Measurements from ENCODE around the gene RNF168. TPM values are rescaled to one million over a fixed set of nuclear protein-coding genes. Genes with fewer than 3 reads are reported as not detected.

Gene RNF168
- total and polyA plus RNA-seq, 2 donors (not counting 1 experiment from before 2014, with no cell fraction given) = 3.4 to 42.7 TPM

- H3K27ac Mint-ChIP-seq = no peak overlapping the region
- no peak overlapping the region for H3K27ac ChIP-seq (ENCODE audit: low read length in 2 of 2)
- H3K9me3 Mint-ChIP-seq (ENCODE audit: insufficient read depth) = no peaks in the 10 kb centered on the region
- peaks cover 100% of the 10 kb centered on the region for H3K79me2 ChIP-seq (ENCODE audit: control insufficient read depth, insufficient read depth, low read length)
- H3K4me1 Mint-ChIP-seq = peaks cover 61% of the 10 kb centered on the region
- H3K27me3 Mint-ChIP-seq = no peaks in the 10 kb centered on the region
- POLR2A ChIA-PET = no interaction called here
- no peak overlapping the region for H2AFZ ChIP-seq (ENCODE audit: insufficient read depth, low read depth, low read length, poor library complexity, severe bottlenecking)
- 97% methylated on average over 4 of the region's 6 CpGs for WGBS (ENCODE audit: insufficient coverage)
- H3K9me3 ChIP-seq (ENCODE audit: control extremely low read depth in 1 of 3, control insufficient read depth in 2 of 3, insufficient read depth in 1 of 3, low read length in 2 of 3) = no peaks in the 10 kb centered on the region
- no peak overlapping the region for H3K9ac ChIP-seq (ENCODE audit: low read length)
- no peak overlapping the region for H3K4me3 ChIP-seq (ENCODE audit: control extremely low read depth in 1 of 5, extremely low read depth in 1 of 5, insufficient read depth in 1 of 5, low read depth in 2 of 5, low read length in 4 of 5)
- ATAC-seq (ENCODE audit: low read depth) = no peak
- H3K27me3 ChIP-seq (replicated peaks in 1 of 4; ENCODE audit: control extremely low read depth in 1 of 4, control insufficient read depth in 3 of 4, insufficient read depth in 4 of 4, low read length in 3 of 4) = no peaks in the 10 kb centered on the region
- no peak overlapping the region for H3K4me3 Mint-ChIP-seq
- TF ChIP-seq EZH2 (IDR thresholded peaks at IDR 0.05; ENCODE audit: borderline replicate concordance, insufficient read depth, low read depth, low read length, poor library complexity, severe bottlenecking) (no peak), CTCF (IDR thresholded peaks at IDR 0.05) (no peak)
- CTCF ChIA-PET = no interaction called here
- peaks cover 0 to 5% of the 10 kb centered on the region in 2 experiments for H3K36me3 ChIP-seq (replicated peaks in 1 of 2; ENCODE audit: control extremely low read depth in 1 of 2, control insufficient read depth in 1 of 2, extremely low read depth in 1 of 2, insufficient read depth in 2 of 2, low read length in 1 of 2)
- DNase-seq = no peak
- intact Hi-C loops (cut with micrococcal nuclease) = no loop called here
- H4K20me1 ChIP-seq (ENCODE audit: control insufficient read depth, insufficient read depth, low read length, poor library complexity, severe bottlenecking) = peaks cover 88% of the 10 kb centered on the region
- H3K4me2 ChIP-seq (replicated peaks; ENCODE audit: low read depth, low read length, poor library complexity, severe bottlenecking) = no peak overlapping the region
- H3K4me1 ChIP-seq (ENCODE audit: control insufficient read depth in 2 of 2, insufficient read depth in 2 of 2, low read length in 2 of 2) = peaks cover 0 to 10% of the 10 kb centered on the region in 2 donors
These were observed 84.2 kb downstream of the RNF168 start for GRCh38 chr3:196419386-196419785.

Small RNA genes within 50 kb of the gene (small RNA-seq; reads per million reads assigned to genes)
- gene AC083822.1 (ENCODE audit: insufficient read length, low read depth, low replicate concordance) = not detected
- gene AC117490.1 (ENCODE audit: insufficient read length, low read depth, low replicate concordance) = not detected
- gene RPS29P3 (ENCODE audit: insufficient read length, low read depth, low replicate concordance) = not detected

Other genes starting within 250 kb of the RNF168 start
- 59.9 and 61.2 TPM in 2 replicates for gene PCYT1A, start 216.0 kb downstream of the RNF168 start, total RNA-seq
- 56.6 and 78.3 TPM in 2 replicates for gene PCYT1A, start 216.0 kb downstream of the RNF168 start, polyA plus RNA-seq
- gene DYNLT2B, start 185.5 kb downstream of the RNF168 start, total RNA-seq = 5.6 and 6.5 TPM in 2 replicates
- gene DYNLT2B, start 185.5 kb downstream of the RNF168 start, polyA plus RNA-seq = 5.2 and 8.8 TPM in 2 replicates
- not detected in 2 replicates for gene TM4SF19, start 165.4 kb downstream of the RNF168 start, total RNA-seq
- gene TM4SF19, start 165.4 kb downstream of the RNF168 start, polyA plus RNA-seq = not detected in 2 replicates
- 107 and 114 TPM in 2 replicates for gene UBXN7, start 71.3 kb downstream of the RNF168 start, total RNA-seq
- gene UBXN7, start 71.3 kb downstream of the RNF168 start, polyA plus RNA-seq = 7.4 and 13.8 TPM in 2 replicates
- gene SMCO1, start 11.6 kb upstream of the RNF168 start, total RNA-seq = not detected in 2 replicates
- gene SMCO1, start 11.6 kb upstream of the RNF168 start, polyA plus RNA-seq = not detected in 2 replicates
- gene WDR53, start 64.8 kb upstream of the RNF168 start, total RNA-seq = 18.2 and 21.0 TPM in 2 replicates
- gene WDR53, start 64.8 kb upstream of the RNF168 start, polyA plus RNA-seq = 8.2 and 8.4 TPM in 2 replicates
- gene FBXO45, start 64.9 kb upstream of the RNF168 start, total RNA-seq = 4.7 and 5.2 TPM in 2 replicates
- 0.98 and 1.4 TPM in 2 replicates for gene FBXO45, start 64.9 kb upstream of the RNF168 start, polyA plus RNA-seq
- gene NRROS, start 135.9 kb upstream of the RNF168 start, total RNA-seq = 85.9 and 87.9 TPM in 2 replicates
- 40.1 and 50.3 TPM in 2 replicates for gene NRROS, start 135.9 kb upstream of the RNF168 start, polyA plus RNA-seq
- 4.6 and 5.0 TPM in 2 replicates for gene CEP19, start 208.5 kb upstream of the RNF168 start, total RNA-seq
- 0.45 and 1.8 TPM in 2 replicates for gene CEP19, start 208.5 kb upstream of the RNF168 start, polyA plus RNA-seq
- gene PIGX, start 208.6 kb upstream of the RNF168 start, total RNA-seq = 18.9 and 21.5 TPM in 2 replicates
- gene PIGX, start 208.6 kb upstream of the RNF168 start, polyA plus RNA-seq = 4.9 and 9.6 TPM in 2 replicates
- 81.7 and 97.7 TPM in 2 replicates for gene PAK2, start 236.1 kb upstream of the RNF168 start, total RNA-seq
- 16.4 and 18.1 TPM in 2 replicates for gene PAK2, start 236.1 kb upstream of the RNF168 start, polyA plus RNA-seq

Data from B cell (primary cell).